HepG2 (cell line): ENCODE measurements around the gene CCDC66. TPM values are rescaled to one million over a fixed set of nuclear protein-coding genes. Genes with fewer than 3 reads are reported as not detected.

Experiments
- ARNT2 ChIP-seq: sonication (generic); formaldehyde crosslinking; IDR thresholded peaks from 2 replicates; pipeline ENCODE4 v1.8.0; 2022; ENCODE audit warnings: mild to moderate bottlenecking, low read depth, missing genetic modification reagents, moderate library complexity
- GATAD2A ChIP-seq: IDR thresholded peaks from 2 replicates; pipeline ENCODE4 v1.6.1; 2016
- NR1H2 ChIP-seq: sonication (generic); formaldehyde crosslinking; IDR thresholded peaks from 2 replicates; pipeline ENCODE4 v1.8.1; 2022; ENCODE audit warnings: low read depth, missing genetic modification reagents, borderline replicate concordance
- RXRA ChIP-seq: sonication (generic); formaldehyde crosslinking; IDR thresholded peaks from 2 replicates; pipeline ENCODE4 v1.5.1; 2020; ENCODE audit warnings: missing genetic modification reagents
- ZNF275 ChIP-seq: sonication (generic); formaldehyde crosslinking; IDR thresholded peaks from 2 replicates; pipeline ENCODE4 v1.8.0; 2022; ENCODE audit warnings: missing genetic modification reagents, mild to moderate bottlenecking, inconsistent platforms, borderline replicate concordance
- ZNF30 ChIP-seq: sonication (generic); formaldehyde crosslinking; IDR thresholded peaks from 2 replicates; pipeline ENCODE4 v1.5.0; 2020; ENCODE audit warnings: mild to moderate bottlenecking, missing genetic modification reagents
- ZNF407 ChIP-seq: sonication (generic); formaldehyde crosslinking; IDR thresholded peaks from one replicate; pipeline ENCODE4 v1.5.1; 2020; ENCODE audit warnings: mild to moderate bottlenecking, missing genetic modification reagents; ENCODE audit errors: not compliant biosample characterization
- ZNF557 ChIP-seq: sonication (generic); formaldehyde crosslinking; IDR thresholded peaks from 2 replicates; pipeline ENCODE4 v1.4.0; 2020; ENCODE audit warnings: missing genetic modification reagents
- ZNF562 ChIP-seq: sonication (generic); formaldehyde crosslinking; IDR thresholded peaks from 2 replicates; pipeline ENCODE4 v1.8.0; 2022; ENCODE audit warnings: missing genetic modification reagents, borderline replicate concordance
- ZNF7 ChIP-seq: IDR thresholded peaks from 2 replicates; pipeline ENCODE4 v1.6.1; 2016; ENCODE audit warnings: missing biosample characterization, missing genetic modification reagents
- ZNF790 ChIP-seq: sonication (generic); formaldehyde crosslinking; IDR thresholded peaks from 2 replicates; pipeline ENCODE4 v1.8.0; 2022; ENCODE audit warnings: missing genetic modification reagents, mild to moderate bottlenecking, borderline replicate concordance
- polyA plus RNA-seq, 8 experiments: library from polyadenylated mRNA; depleted of rRNA in 3 of 8; stranded (reverse) in 7 of 8; unstranded in 1 of 8; fragments of >200 nt; fragmentation: Illumina TruSeq in 4 of 8; extraction: Trizol in 4 of 8; gene quantifications; 2 replicates each; pipeline versions ENCODE4 v1.2.1 to v1.2.3, GENCODE V29; 2011 to 2016; ENCODE audit warnings: low read depth in 4 of 8, missing spikeins in 1 of 8, mixed read lengths in 1 of 8; ENCODE audit not compliant: insufficient read depth in 1 of 8
- total RNA-seq, 5 experiments: library from RNA; depleted of rRNA; stranded (reverse); fragments of >200 nt; fragmentation: Illumina TruSeq; extraction: Trizol; gene quantifications; 2 replicates each; pipeline ENCODE4 v1.2.3, GENCODE V29; 2016; ENCODE audit warnings: low read depth in 1 of 5
- TF ChIP-seq, protein P1 (sequence below): sonication (generic); formaldehyde crosslinking; IDR thresholded peaks from 2 replicates; pipeline ENCODE4 v1.4.0; 2020; ENCODE audit warnings: mild to moderate bottlenecking, missing genetic modification reagents
- TF ChIP-seq, protein P2 (sequence below): sonication (generic); formaldehyde crosslinking; IDR thresholded peaks from 2 replicates; pipeline ENCODE4 v1.5.0; 2020; ENCODE audit warnings: mild to moderate bottlenecking, missing genetic modification reagents

CCDC66 gene
- total and polyA plus RNA-seq, 2 of the 13 experiments (the other 11 are each of a cell fraction or from before 2014, with no cell fraction given), result 8.4 to 19.9 TPM

DNA sequence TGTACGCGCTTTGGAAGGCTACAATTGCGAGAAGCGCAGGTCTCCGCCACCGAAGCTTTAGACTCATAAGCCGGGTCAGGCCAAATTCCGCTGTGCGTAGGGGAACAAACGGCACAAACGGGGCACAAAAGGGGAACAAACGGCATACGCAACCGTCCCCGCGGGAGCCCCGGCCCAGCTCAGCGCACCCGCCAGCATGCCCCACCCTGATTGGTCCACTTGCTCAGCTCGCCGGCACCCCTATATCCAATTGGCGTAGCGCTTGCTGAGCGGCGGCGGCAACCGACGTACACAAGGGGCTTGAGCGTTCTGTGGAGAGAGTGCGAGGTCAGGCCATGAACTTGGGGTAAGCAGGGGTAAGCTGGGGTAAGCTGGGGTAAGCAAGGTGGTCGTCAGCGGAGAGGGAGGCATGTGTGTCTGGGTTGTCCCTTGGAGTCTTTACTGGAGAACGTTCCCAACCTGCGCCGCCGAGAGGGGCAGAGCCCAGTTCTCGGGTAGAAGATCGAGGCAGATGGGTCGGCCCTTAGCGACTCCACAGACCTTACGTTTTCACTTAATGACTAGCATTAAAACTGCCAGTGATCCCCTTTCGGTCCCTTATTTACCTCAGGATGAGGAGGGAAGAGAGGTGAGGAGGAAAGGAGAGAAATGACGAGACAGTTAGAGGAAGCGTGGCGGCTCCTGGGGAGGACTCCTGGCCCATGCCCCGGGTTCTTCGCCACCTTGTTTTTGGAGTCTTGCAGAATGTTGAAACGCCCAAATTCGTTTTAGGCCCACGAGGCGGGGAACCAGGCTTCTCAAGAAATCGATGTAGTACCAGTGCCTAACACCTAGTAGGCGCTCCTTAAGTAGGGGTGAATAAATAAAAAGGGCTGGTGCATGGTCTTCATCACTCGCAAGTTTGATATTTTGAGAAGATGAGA lies at the start of gene CCDC66 (continued):
- TF ChIP-seq, protein P1, sequence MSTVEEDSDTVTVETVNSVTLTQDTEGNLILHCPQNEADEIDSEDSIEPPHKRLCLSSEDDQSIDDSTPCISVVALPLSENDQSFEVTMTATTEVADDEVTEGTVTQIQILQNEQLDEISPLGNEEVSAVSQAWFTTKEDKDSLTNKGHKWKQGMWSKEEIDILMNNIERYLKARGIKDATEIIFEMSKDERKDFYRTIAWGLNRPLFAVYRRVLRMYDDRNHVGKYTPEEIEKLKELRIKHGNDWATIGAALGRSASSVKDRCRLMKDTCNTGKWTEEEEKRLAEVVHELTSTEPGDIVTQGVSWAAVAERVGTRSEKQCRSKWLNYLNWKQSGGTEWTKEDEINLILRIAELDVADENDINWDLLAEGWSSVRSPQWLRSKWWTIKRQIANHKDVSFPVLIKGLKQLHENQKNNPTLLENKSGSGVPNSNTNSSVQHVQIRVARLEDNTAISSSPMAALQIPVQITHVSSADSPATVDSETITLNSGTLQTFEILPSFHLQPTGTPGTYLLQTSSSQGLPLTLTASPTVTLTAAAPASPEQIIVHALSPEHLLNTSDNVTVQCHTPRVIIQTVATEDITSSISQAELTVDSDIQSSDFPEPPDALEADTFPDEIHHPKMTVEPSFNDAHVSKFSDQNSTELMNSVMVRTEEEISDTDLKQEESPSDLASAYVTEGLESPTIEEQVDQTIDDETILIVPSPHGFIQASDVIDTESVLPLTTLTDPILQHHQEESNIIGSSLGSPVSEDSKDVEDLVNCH, result no peak
- TF ChIP-seq ZNF30 (CRISPR knock-in tag) (no peak), GATAD2A (CRISPR knock-in tag) (peak; percentile 59), RXRA (CRISPR knock-in tag) (peak; percentile 63), ZNF790 (no peak), ZNF7 (CRISPR knock-in tag) (no peak), ZNF562 (CRISPR knock-in tag) (no peak), NR1H2 (no peak), ZNF407 (CRISPR knock-in tag) (no peak), ZNF275 (CRISPR knock-in tag) (peak; percentile 78; the same call in 1 of the 2 replicates), ZNF557 (CRISPR knock-in tag) (peak; percentile 66; the same call in 1 of the 2 replicates), ARNT2 (CRISPR knock-in tag) (peak; percentile 93)
- TF ChIP-seq, protein P2, sequence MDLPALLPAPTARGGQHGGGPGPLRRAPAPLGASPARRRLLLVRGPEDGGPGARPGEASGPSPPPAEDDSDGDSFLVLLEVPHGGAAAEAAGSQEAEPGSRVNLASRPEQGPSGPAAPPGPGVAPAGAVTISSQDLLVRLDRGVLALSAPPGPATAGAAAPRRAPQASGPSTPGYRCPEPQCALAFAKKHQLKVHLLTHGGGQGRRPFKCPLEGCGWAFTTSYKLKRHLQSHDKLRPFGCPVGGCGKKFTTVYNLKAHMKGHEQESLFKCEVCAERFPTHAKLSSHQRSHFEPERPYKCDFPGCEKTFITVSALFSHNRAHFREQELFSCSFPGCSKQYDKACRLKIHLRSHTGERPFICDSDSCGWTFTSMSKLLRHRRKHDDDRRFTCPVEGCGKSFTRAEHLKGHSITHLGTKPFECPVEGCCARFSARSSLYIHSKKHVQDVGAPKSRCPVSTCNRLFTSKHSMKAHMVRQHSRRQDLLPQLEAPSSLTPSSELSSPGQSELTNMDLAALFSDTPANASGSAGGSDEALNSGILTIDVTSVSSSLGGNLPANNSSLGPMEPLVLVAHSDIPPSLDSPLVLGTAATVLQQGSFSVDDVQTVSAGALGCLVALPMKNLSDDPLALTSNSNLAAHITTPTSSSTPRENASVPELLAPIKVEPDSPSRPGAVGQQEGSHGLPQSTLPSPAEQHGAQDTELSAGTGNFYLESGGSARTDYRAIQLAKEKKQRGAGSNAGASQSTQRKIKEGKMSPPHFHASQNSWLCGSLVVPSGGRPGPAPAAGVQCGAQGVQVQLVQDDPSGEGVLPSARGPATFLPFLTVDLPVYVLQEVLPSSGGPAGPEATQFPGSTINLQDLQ (CRISPR knock-in tag), result no peak
